Measurements from ENCODE around the gene XK.

The XK gene

DNA sequence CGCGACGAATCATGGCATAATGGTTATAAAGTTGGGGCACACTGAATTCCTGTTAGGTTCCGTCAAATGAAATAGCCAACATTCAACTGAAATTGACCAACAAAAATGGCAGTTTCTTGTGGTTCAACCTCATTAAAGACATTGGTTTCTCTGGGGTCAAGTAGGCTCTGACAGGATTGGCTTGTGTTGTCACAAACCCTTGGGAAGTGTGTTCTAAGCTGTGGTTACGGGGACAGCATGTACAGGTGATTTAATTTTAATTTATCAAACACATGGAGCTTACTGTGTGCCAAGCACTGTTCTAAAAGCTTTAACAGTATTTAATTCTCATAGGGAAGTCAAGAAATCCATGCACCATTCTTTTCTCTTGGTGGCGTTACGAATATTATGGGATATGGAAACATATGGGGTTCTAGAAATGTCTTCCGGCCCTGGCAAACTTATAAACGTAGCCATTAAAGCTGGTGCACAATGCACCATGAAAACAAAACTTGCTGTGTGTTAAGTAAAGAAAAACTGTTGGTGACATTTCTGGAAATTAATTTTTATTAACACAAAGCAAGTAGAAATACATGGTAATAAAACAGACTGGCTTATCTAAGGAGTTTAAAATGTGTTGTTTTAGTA, 891 bp downstream of the XK start:
- no peaks in the 10 kb centered on the region for H3K27me3 ChIP-seq (ENCODE audit: control insufficient read depth, insufficient read depth, low read length)
- H2AFZ ChIP-seq = peak overlapping the region; percentile 81
- H3K9me3 ChIP-seq (ENCODE audit: control insufficient read depth, low read length) = no peaks in the 10 kb centered on the region
- no peak for TF ChIP-seq CTCF (IDR thresholded peaks at IDR 0.05)
- H3K9ac ChIP-seq = no peak overlapping the region
- no peak overlapping the region for H3K4me3 ChIP-seq (ENCODE audit: low read depth, low read length)
- no peak overlapping the region for H3K27ac ChIP-seq
- no peak overlapping the region for H3K4me2 ChIP-seq (ENCODE audit: low read length)
- H3K36me3 ChIP-seq (ENCODE audit: control insufficient read depth, insufficient read depth, low read length) = no peaks in the 10 kb centered on the region
- peaks cover 5% of the 10 kb centered on the region for H3K4me1 ChIP-seq
- no peaks in the 10 kb centered on the region for H3K79me2 ChIP-seq

GRCh38 chrX:37686996-37687395, 1.4 kb downstream of the XK start:
- H3K27ac ChIP-seq = no peak overlapping the region
- no peak overlapping the region for H3K4me2 ChIP-seq (ENCODE audit: low read length)
- H3K9ac ChIP-seq = no peak overlapping the region
- H3K27me3 ChIP-seq (ENCODE audit: control insufficient read depth, insufficient read depth, low read length) = no peaks in the 10 kb centered on the region
- no peaks in the 10 kb centered on the region for H3K9me3 ChIP-seq (ENCODE audit: control insufficient read depth, low read length)
- H3K4me3 ChIP-seq (ENCODE audit: low read depth, low read length) = no peak overlapping the region
- H2AFZ ChIP-seq = peak overlapping the region; percentile 81
- H3K4me1 ChIP-seq = peaks cover 5% of the 10 kb centered on the region
- no peaks in the 10 kb centered on the region for H3K36me3 ChIP-seq (ENCODE audit: control insufficient read depth, insufficient read depth, low read length)
- no peak for TF ChIP-seq CTCF (IDR thresholded peaks at IDR 0.05)
- H3K79me2 ChIP-seq = no peaks in the 10 kb centered on the region

DNA sequence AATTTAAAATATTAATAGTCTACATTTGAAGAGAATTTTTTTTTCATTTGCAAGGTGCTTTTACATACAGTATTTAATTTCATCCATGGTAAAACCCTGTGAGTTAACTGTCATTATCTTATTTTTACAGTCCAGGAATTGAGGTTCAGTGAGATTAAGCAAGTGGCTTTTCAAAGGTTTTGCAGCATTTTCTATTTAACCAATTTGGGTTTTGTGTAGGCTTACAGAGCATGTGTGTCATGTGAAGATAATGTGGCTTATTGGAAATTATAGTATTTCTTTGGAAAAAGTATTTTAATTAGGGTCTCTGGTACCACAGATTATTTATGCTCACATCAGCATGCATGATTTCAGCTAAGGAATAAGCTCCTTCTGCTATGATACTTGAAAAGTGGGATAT, 4.5 kb downstream of the XK start:
- Histone ChIP-seq H3K79me2 (no peaks in the 10 kb centered on the region), H3K4me2 (ENCODE audit: low read length) (no peak overlapping the region), H3K27me3 (ENCODE audit: control insufficient read depth, insufficient read depth, low read length) (no peaks in the 10 kb centered on the region), H3K27ac (no peak overlapping the region), H3K9me3 (ENCODE audit: control insufficient read depth, low read length) (no peaks in the 10 kb centered on the region), H3K4me1 (peaks cover 5% of the 10 kb centered on the region), H3K36me3 (ENCODE audit: control insufficient read depth, insufficient read depth, low read length) (no peaks in the 10 kb centered on the region), H2AFZ (no peak overlapping the region), H3K4me3 (ENCODE audit: low read depth, low read length) (no peak overlapping the region), H3K9ac (no peak overlapping the region)
- TF ChIP-seq CTCF (IDR thresholded peaks at IDR 0.05) = no peak

- TF ChIP-seq CTCF (IDR thresholded peaks at IDR 0.05) = no peak
- no peaks in the 10 kb centered on the region for H3K9me3 ChIP-seq (ENCODE audit: control insufficient read depth, low read length)
- no peak overlapping the region for H3K4me2 ChIP-seq (ENCODE audit: low read length)
- H3K4me3 ChIP-seq (ENCODE audit: low read depth, low read length) = no peak overlapping the region
- no peaks in the 10 kb centered on the region for H3K79me2 ChIP-seq
- H3K4me1 ChIP-seq = no peaks in the 10 kb centered on the region
- no peak overlapping the region for H3K27ac ChIP-seq
- no peaks in the 10 kb centered on the region for H3K27me3 ChIP-seq (ENCODE audit: control insufficient read depth, insufficient read depth, low read length)
- no peak overlapping the region for H3K9ac ChIP-seq
- H3K36me3 ChIP-seq (ENCODE audit: control insufficient read depth, insufficient read depth, low read length) = no peaks in the 10 kb centered on the region
- no peak overlapping the region for H2AFZ ChIP-seq
Observed at GRCh38 chrX:37692918-37693317, 7.3 kb downstream of the XK start.

GRCh38 chrX:37697169-37697760, 11.7 kb downstream of the XK start:
- no peaks in the 10 kb centered on the region for H3K4me1 ChIP-seq
- no peaks in the 10 kb centered on the region for H3K36me3 ChIP-seq (ENCODE audit: control insufficient read depth, insufficient read depth, low read length)
- H3K4me2 ChIP-seq (ENCODE audit: low read length) = no peak overlapping the region
- H3K27ac ChIP-seq = no peak overlapping the region
- H2AFZ ChIP-seq = no peak overlapping the region
- no peaks in the 10 kb centered on the region for H3K9me3 ChIP-seq (ENCODE audit: control insufficient read depth, low read length)
- no peaks in the 10 kb centered on the region for H3K27me3 ChIP-seq (ENCODE audit: control insufficient read depth, insufficient read depth, low read length)
- no peak for TF ChIP-seq CTCF (IDR thresholded peaks at IDR 0.05)
- H3K9ac ChIP-seq = no peak overlapping the region
- no peak overlapping the region for H3K4me3 ChIP-seq (ENCODE audit: low read depth, low read length)
- H3K79me2 ChIP-seq = no peaks in the 10 kb centered on the region
